ENCODE results near the gene FZD8. TPM values are rescaled to one million over a fixed set of nuclear protein-coding genes. Genes with fewer than 3 reads are reported as not detected.

FZD8 gene
- total RNA-seq, 1 experiment from 2014 or later, result 13.7 TPM

- TF ChIP-seq ZNF281 (CRISPR knock-in tag; IDR thresholded peaks at IDR 0.05), result no peak
Observed at GRCh38 chr10:35606430-35606829, 35.7 kb downstream of the FZD8 start (continued).

GRCh38 chr10:35605191-35605590 lies 36.9 kb downstream of the FZD8 start, which contains the start of gene GJD4:
TSS of gene GJD4 (plus strand) at chr10:35605341. CDS start at chr10:35605568, 227 bp downstream.
- POLR2A ChIA-PET, result no interaction called here
- H3K27me3 Mint-ChIP-seq (ENCODE audit: low read depth), result peaks cover 28% of the 10 kb centered on the region
- TF ChIP-seq IRF1 (CRISPR knock-in tag; IDR thresholded peaks at IDR 0.05), result no peak
- TF ChIP-seq FOXK1 (CRISPR knock-in tag; IDR thresholded peaks at IDR 0.05), result no peak
- no peak for TF ChIP-seq ZNF219 (CRISPR knock-in tag; IDR thresholded peaks at IDR 0.05; ENCODE audit: borderline replicate concordance)
- no peak for TF ChIP-seq HMGA2 (CRISPR knock-in tag; IDR thresholded peaks at IDR 0.05)
- TF ChIP-seq ETV6 (CRISPR knock-in tag; IDR thresholded peaks at IDR 0.05), result no peak
- no peak for TF ChIP-seq KAT7 (CRISPR knock-in tag; IDR thresholded peaks at IDR 0.05; ENCODE audit: borderline replicate concordance)
- no peak for TF ChIP-seq FOXP1 (CRISPR knock-in tag; IDR thresholded peaks at IDR 0.05; ENCODE audit: borderline replicate concordance)
- no peak for TF ChIP-seq CDX4 (CRISPR knock-in tag; IDR thresholded peaks at IDR 0.05; ENCODE audit: borderline replicate concordance)
- TF ChIP-seq PREB (CRISPR knock-in tag; IDR thresholded peaks at IDR 0.05; ENCODE audit: borderline replicate concordance), result no peak
- no peak for TF ChIP-seq ZNF512 (CRISPR knock-in tag; IDR thresholded peaks at IDR 0.05; ENCODE audit: borderline replicate concordance)
- no peak for TF ChIP-seq CBFB (CRISPR knock-in tag; IDR thresholded peaks at IDR 0.05; ENCODE audit: low read depth)
- no peak for TF ChIP-seq NFYB (CRISPR knock-in tag; conservative IDR thresholded peaks at IDR 0.05; ENCODE audit: low read depth)
- TF ChIP-seq TCF7 (CRISPR knock-in tag; IDR thresholded peaks at IDR 0.05; ENCODE audit: low read depth), result no peak
- no peak for TF ChIP-seq JAZF1 (CRISPR knock-in tag; IDR thresholded peaks at IDR 0.05)
- TF ChIP-seq ZNF232 (CRISPR knock-in tag; IDR thresholded peaks at IDR 0.05), result no peak
- no peak for TF ChIP-seq AFF4 (CRISPR knock-in tag; IDR thresholded peaks at IDR 0.05; ENCODE audit: borderline replicate concordance)
- TF ChIP-seq RELA (CRISPR knock-in tag; IDR thresholded peaks at IDR 0.05; ENCODE audit: borderline replicate concordance), result no peak
- H3K36me3 Mint-ChIP-seq, result peaks cover 13% of the 10 kb centered on the region
- no peak within 1 kb of the TSS for H3K4me3 Mint-ChIP-seq
- ATAC-seq (peak; percentile 38; the same call in 1 of the 2 replicates), DNase-seq (ENCODE audit: low spot score) (no peak)
- H3K9me3 Mint-ChIP-seq, result peaks cover 20% of the 10 kb centered on the region
- peaks cover 3% of the 10 kb centered on the region for H3K4me1 Mint-ChIP-seq
- H3K27ac Mint-ChIP-seq, result no peak within 1 kb of the TSS
- CTCF ChIA-PET, result interaction anchor here (0.9 kb wide), 1 partner anchor 11 kb away, joined by 3 read pairs; no protein-coding TSS in a partner anchor

Data from WTC11 (cell line).